ENCODE data around the gene TNFRSF9. TPM values are rescaled to one million over a fixed set of nuclear protein-coding genes. Genes with fewer than 3 reads are reported as not detected.
A peak's percentile ranks its signal among the peaks of the same experiment; 100 is the strongest.

The TNFRSF9 gene
- total and polyA plus RNA-seq, 2 donors (not counting 3 experiments of a cell fraction or from before 2014, with no cell fraction given): 0.15 to 0.22 TPM

GRCh38 chr1:7962636-7963377 lies 22.2 kb upstream of the TNFRSF9 start:
- no TSS peak for BruUV-seq (replicated peaks)
- peak overlapping the region in 2 of 3 experiments; percentile 70 to 91 for H3K4me3 ChIP-seq (replicated peaks in 1 of 3; ENCODE audit: insufficient read depth in 1 of 3, low read depth in 1 of 3, low read length in 3 of 3)
- H3K4me1 ChIP-seq (ENCODE audit: control insufficient read depth, extremely low read depth, insufficient read depth, low read length): peaks cover 14% of the 10 kb centered on the region
- DNase-seq (ENCODE audit: low read depth, low spot score): no peak
- peak overlapping the region; percentile 90 for H3K9ac ChIP-seq (replicated peaks; ENCODE audit: extremely low read depth, insufficient read depth, low read length)
- H3K36me3 ChIP-seq (ENCODE audit: control insufficient read depth in 2 of 2, extremely low read depth in 1 of 2, insufficient read depth in 2 of 2, low read length in 2 of 2): peaks cover 10 to 13% of the 10 kb centered on the region in 2 experiments
- TF ChIP-seq CTCF (IDR thresholded peaks at IDR 0.05; ENCODE audit: extremely low read depth in 1 of 2, insufficient read depth in 1 of 2, low read depth in 1 of 2, low read length in 2 of 2) (no peak), EZH2 (IDR thresholded peaks at IDR 0.05; ENCODE audit: borderline replicate concordance, low read depth, low read length, severe bottlenecking) (no peak), MYC (IDR thresholded peaks at IDR 0.05; ENCODE audit: low read depth, low read length) (no peak), FOS (IDR thresholded peaks at IDR 0.05; ENCODE audit: borderline replicate concordance, insufficient read depth, low read length) (no peak), POLR2A (IDR thresholded peaks at IDR 0.05; ENCODE audit: low read depth, low read length) (no peak), MAX (IDR thresholded peaks at IDR 0.05; ENCODE audit: insufficient read depth, insufficient read length) (no peak), POLR2AphosphoS5 (IDR thresholded peaks at IDR 0.05; ENCODE audit: insufficient read depth, low read depth, low read length) (no peak), JUN (IDR thresholded peaks at IDR 0.05; ENCODE audit: borderline replicate concordance, insufficient read depth, insufficient read length, low read depth) (no peak), GATA2 (IDR thresholded peaks at IDR 0.05; ENCODE audit: insufficient read depth, insufficient read length, low read depth, low read length) (no peak)
- H3K79me2 ChIP-seq (ENCODE audit: control insufficient read depth, insufficient read depth, low read length): peaks cover 45% of the 10 kb centered on the region
- H3K27me3 ChIP-seq (ENCODE audit: control insufficient read depth in 2 of 2, insufficient read depth in 2 of 2, low read length in 2 of 2): no peaks in the 10 kb centered on the region
- intact Hi-C loops (cut with micrococcal nuclease) (loop anchor here (5.0 kb wide), 1 partner anchor 181 kb away; the partner anchor contains the start of gene PER3), dilution Hi-C loops (cut with MboI; ENCODE audit: extremely low pct_ligation_motif_present, low sequenced_read_pairs) (no loop called here)
- FAIRE-seq: no peak
- no peak overlapping the region for H2AFZ ChIP-seq (ENCODE audit: low read depth, low read length)
- no peaks in the 10 kb centered on the region for H3K9me3 ChIP-seq (replicated peaks; ENCODE audit: control insufficient read depth, insufficient read depth, low read length)
- ChIA-PET CTCF (interaction anchor here (0.6 to 1.6 kb wide), 4 partner anchors 115 to 386 kb away, joined by 3 to 4 read pairs (median 3); no protein-coding TSS in a partner anchor), POLR2A (interaction anchor here (0.6 kb wide), 1 partner anchor 57 kb away, joined by 8 read pairs; no protein-coding TSS in a partner anchor)
- H3K4me2 ChIP-seq (ENCODE audit: insufficient read depth, low read length): peak overlapping the region; percentile 97
- H3K9me1 ChIP-seq (replicated peaks; ENCODE audit: control insufficient read depth, extremely low read depth, insufficient read depth, low read length): no peaks in the 10 kb centered on the region
- peaks cover 2% of the 10 kb centered on the region for H4K20me1 ChIP-seq (replicated peaks; ENCODE audit: control insufficient read depth, extremely low read depth, insufficient read depth, low read length)
- no peak overlapping the region for H3K27ac ChIP-seq (ENCODE audit: insufficient read depth, low read depth, low read length)
